Measurements from ENCODE around the gene AGTRAP.

DNA sequence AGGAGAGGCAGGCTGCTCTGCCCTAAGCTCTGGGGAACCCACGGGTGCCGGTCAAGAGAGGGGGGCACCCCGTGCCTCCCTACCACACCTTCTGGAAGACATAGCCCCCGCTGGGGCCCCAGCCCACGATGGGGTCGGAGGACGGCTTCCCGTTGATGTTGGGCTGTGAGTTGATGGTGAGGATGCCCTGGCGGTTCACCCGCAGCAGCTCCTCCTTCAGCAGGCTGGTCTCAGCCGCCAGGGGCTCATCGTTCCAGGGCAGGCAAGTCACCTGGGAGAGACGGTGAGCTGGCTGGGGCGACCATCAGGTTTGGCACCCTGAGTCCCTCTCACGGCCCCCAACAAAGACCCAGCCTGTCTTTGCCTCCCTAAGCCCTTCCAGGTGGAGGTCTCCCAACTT is 57.9 kb downstream of the AGTRAP start:
- TF ChIP-seq, protein P1, sequence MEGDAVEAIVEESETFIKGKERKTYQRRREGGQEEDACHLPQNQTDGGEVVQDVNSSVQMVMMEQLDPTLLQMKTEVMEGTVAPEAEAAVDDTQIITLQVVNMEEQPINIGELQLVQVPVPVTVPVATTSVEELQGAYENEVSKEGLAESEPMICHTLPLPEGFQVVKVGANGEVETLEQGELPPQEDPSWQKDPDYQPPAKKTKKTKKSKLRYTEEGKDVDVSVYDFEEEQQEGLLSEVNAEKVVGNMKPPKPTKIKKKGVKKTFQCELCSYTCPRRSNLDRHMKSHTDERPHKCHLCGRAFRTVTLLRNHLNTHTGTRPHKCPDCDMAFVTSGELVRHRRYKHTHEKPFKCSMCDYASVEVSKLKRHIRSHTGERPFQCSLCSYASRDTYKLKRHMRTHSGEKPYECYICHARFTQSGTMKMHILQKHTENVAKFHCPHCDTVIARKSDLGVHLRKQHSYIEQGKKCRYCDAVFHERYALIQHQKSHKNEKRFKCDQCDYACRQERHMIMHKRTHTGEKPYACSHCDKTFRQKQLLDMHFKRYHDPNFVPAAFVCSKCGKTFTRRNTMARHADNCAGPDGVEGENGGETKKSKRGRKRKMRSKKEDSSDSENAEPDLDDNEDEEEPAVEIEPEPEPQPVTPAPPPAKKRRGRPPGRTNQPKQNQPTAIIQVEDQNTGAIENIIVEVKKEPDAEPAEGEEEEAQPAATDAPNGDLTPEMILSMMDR (IDR thresholded peaks at IDR 0.05), result no peak
- TF ChIP-seq POLR2A (IDR thresholded peaks at IDR 0.05), result no peak

Measured in adrenal gland (tissue), 5 donors.